Astrocyte (in vitro differentiated cells and primary cell): ENCODE results near the gene HOXC6. TPM values are rescaled to one million over a fixed set of nuclear protein-coding genes. Genes with fewer than 3 reads are reported as not detected.

Source experiments
- DNase-seq: peaks from one replicate; pipeline ENCODE4 v3.0.0-alpha.2; 2010; ENCODE audit warnings: low read depth
- FAIRE-seq: peaks from 2 replicates; lab custom pipeline; 2011; peaks lifted over from hg19 to GRCh38; lab: Jason Lieb, UNC
- H2AFZ ChIP-seq: 2 replicates; pipeline ENCODE4 v1.6.0; 2012; ENCODE audit warnings: low read depth, low read length, inconsistent platforms
- H3K27ac ChIP-seq: 2 replicates; pipeline ENCODE4 v1.5.1; 2011; ENCODE audit warnings: low read depth, low read length, inconsistent platforms
- H3K27me3 ChIP-seq: 2 replicates; pipeline ENCODE4 v1.6.0; 2011; ENCODE audit warnings: low read length, inconsistent platforms; ENCODE audit not compliant: insufficient read depth
- H3K36me3 ChIP-seq: 2 replicates; pipeline ENCODE4 v1.5.1; 2011; ENCODE audit warnings: low read length, inconsistent platforms; ENCODE audit not compliant: insufficient read depth
- H3K4me1 ChIP-seq: 2 replicates; pipeline ENCODE4 v1.5.1; 2011; ENCODE audit warnings: low read length, inconsistent platforms; ENCODE audit not compliant: insufficient read depth
- H3K4me2 ChIP-seq: 2 replicates; pipeline ENCODE4 v1.6.0; 2012; ENCODE audit warnings: low read length, inconsistent platforms
- H3K4me3 ChIP-seq: 2 replicates; pipeline ENCODE4 v1.5.1; 2011; ENCODE audit warnings: low read depth, mild to moderate bottlenecking, low read length, inconsistent platforms; ENCODE audit not compliant: insufficient read depth
- H3K79me2 ChIP-seq: 2 replicates; pipeline ENCODE4 v1.6.0; 2012; ENCODE audit warnings: mild to moderate bottlenecking, low read length, inconsistent platforms; ENCODE audit not compliant: insufficient read depth
- H3K9ac ChIP-seq: 2 replicates; pipeline ENCODE4 v1.6.0; 2012; ENCODE audit warnings: mild to moderate bottlenecking, low read length, inconsistent platforms
- H3K9me3 ChIP-seq: 2 replicates; pipeline ENCODE4 v1.5.1; 2012; ENCODE audit warnings: low read depth, mild to moderate bottlenecking, low read length, inconsistent platforms; ENCODE audit not compliant: insufficient read depth
- H4K20me1 ChIP-seq: 2 replicates; pipeline ENCODE4 v1.6.0; 2012; ENCODE audit warnings: low read length, inconsistent platforms; ENCODE audit not compliant: insufficient read depth
- H3K27ac Mint-ChIP-seq: one replicate; pipeline ENCODE4 v1.8.0; 2021; ENCODE audit warnings: mild to moderate bottlenecking, mixed read lengths; ENCODE audit not compliant: unreplicated experiment
- H3K27me3 Mint-ChIP-seq: one replicate; pipeline ENCODE4 v1.8.0; 2021; ENCODE audit warnings: low read depth, mixed read lengths; ENCODE audit not compliant: unreplicated experiment
- H3K36me3 Mint-ChIP-seq: one replicate; pipeline ENCODE4 v1.8.0; 2021; ENCODE audit warnings: low read depth, mixed read lengths; ENCODE audit not compliant: unreplicated experiment
- H3K4me1 Mint-ChIP-seq: one replicate; pipeline ENCODE4 v1.8.0; 2021; ENCODE audit warnings: low read depth, mixed read lengths; ENCODE audit not compliant: unreplicated experiment
- H3K4me3 Mint-ChIP-seq: one replicate; pipeline ENCODE4 v1.8.0; 2021; ENCODE audit warnings: mild to moderate bottlenecking, moderate library complexity, mixed read lengths; ENCODE audit not compliant: unreplicated experiment
- H3K9me3 Mint-ChIP-seq: one replicate; pipeline ENCODE4 v1.8.0; 2021; ENCODE audit warnings: mild to moderate bottlenecking, mixed read lengths; ENCODE audit not compliant: unreplicated experiment
- CTCF ChIP-seq: IDR thresholded peaks from 2 replicates; pipeline ENCODE4 v1.5.1; 2011; ENCODE audit warnings: low read depth, mild to moderate bottlenecking, inconsistent platforms, low read length, moderate library complexity; ENCODE audit not compliant: insufficient read depth
- EZH2 ChIP-seq: IDR thresholded peaks from 2 replicates; pipeline ENCODE4 v1.6.1; 2012; ENCODE audit warnings: mild to moderate bottlenecking, low read length, inconsistent platforms; ENCODE audit not compliant: insufficient read depth
- total RNA-seq: library from RNA; stranded (reverse); gene quantifications from 2 replicates; pipeline ENCODE4 v1.2.1, GENCODE V29; 2021

The HOXC6 gene
- total RNA-seq, 1 donor from 2014 or later, result not detected

- no peaks in the 10 kb centered on the region for H3K9me3 ChIP-seq
- TF ChIP-seq EZH2 (no peak), CTCF (no peak)
- H2AFZ ChIP-seq, result no peak overlapping the region
- no peak for FAIRE-seq
- DNase-seq, result no peak
- H3K27ac ChIP-seq, result no peak overlapping the region
- peaks cover 90% of the 10 kb centered on the region for H3K27me3 Mint-ChIP-seq
- no peak overlapping the region for H3K4me3 ChIP-seq
- H4K20me1 ChIP-seq, result no peaks in the 10 kb centered on the region
- H3K79me2 ChIP-seq, result no peaks in the 10 kb centered on the region
- no peaks in the 10 kb centered on the region for H3K4me1 Mint-ChIP-seq
- peaks cover 90% of the 10 kb centered on the region for H3K27me3 ChIP-seq
- H3K9ac ChIP-seq, result no peak overlapping the region
- peaks cover 10% of the 10 kb centered on the region for H3K9me3 Mint-ChIP-seq
- no peak overlapping the region for H3K4me2 ChIP-seq
- H3K27ac Mint-ChIP-seq, result no peak overlapping the region
- peaks cover 5% of the 10 kb centered on the region for H3K4me1 ChIP-seq
- H3K36me3 ChIP-seq, result no peaks in the 10 kb centered on the region
- no peak overlapping the region for H3K4me3 Mint-ChIP-seq
- H3K36me3 Mint-ChIP-seq, result peaks cover 2% of the 10 kb centered on the region
These were observed 20.5 kb upstream of the HOXC6 start for GRCh38 chr12:54007538-54008259.

- Mint-ChIP-seq H3K36me3 (peaks cover 2% of the 10 kb centered on the region), H3K4me1 (no peaks in the 10 kb centered on the region), H3K9me3 (peaks cover 10% of the 10 kb centered on the region), H3K27ac (no peak overlapping the region), H3K27me3 (peaks cover 90% of the 10 kb centered on the region), H3K4me3 (no peak overlapping the region)
- Histone ChIP-seq H3K4me1 (peaks cover 5% of the 10 kb centered on the region), H3K27ac (no peak overlapping the region), H3K27me3 (peaks cover 90% of the 10 kb centered on the region), H3K36me3 (no peaks in the 10 kb centered on the region), H3K4me2 (no peak overlapping the region), H4K20me1 (no peaks in the 10 kb centered on the region), H3K9ac (no peak overlapping the region), H3K79me2 (no peaks in the 10 kb centered on the region), H2AFZ (no peak overlapping the region), H3K4me3 (no peak overlapping the region), H3K9me3 (no peaks in the 10 kb centered on the region)
- DNase-seq, result no peak
- TF ChIP-seq EZH2 (no peak), CTCF (no peak)
- FAIRE-seq, result no peak
These were observed 20.0 kb upstream of the HOXC6 start for GRCh38 chr12:54008260-54008552.
